ENCODE measurements around the gene AURKAIP1.

The AURKAIP1 gene

DNA sequence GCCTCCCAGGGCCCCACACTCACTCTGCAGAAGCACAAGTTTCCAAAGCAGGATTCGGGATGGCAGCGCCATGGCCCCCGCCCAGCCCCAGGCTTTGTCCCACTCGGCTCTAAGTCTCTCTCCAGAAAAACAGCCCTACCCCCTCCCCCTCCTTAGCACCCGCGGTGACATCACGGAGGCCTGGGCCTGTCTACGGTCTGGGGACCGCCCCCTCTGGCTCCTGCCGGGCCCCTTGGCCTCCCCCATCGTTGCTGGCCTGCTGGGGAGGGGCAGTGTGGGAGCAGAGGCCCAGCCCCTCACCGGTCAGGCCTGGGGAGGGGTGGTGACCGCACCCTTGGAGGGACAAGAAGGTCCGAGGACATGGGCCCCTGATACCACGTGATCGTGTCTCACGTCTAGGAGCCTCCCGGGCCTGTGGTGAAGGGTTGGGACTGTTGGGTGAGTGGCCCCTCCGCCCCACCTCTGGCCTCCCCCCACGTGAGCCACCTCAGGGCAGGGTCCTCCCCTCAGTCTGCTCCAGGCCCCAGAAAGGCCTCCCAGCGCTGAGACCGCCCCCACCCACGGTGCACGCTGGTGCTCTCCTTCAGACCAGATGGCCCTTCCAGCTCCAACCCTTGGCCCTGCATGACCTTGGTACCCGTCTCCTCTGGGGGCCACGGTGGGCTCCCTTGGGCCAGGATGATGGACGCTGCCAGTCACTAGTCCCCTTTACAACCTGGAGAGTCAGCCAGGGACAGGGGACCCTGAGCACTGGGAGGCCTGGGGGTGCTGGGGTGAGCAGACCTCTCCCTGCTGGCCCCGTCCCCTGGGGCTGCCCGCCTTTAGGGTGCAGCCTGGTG is 16.4 kb downstream of the AURKAIP1 start, which contains the start of gene MXRA8:
TSS of gene MXRA8 (minus strand) at position 123 of the 839 bp plus-strand sequence. CDS start at position 72, 51 bp downstream.
- TF ChIP-seq FOXM1 (IDR thresholded peaks at IDR 0.05; ENCODE audit: borderline replicate concordance): no peak
- DNase-seq (ENCODE audit: extremely low spot score): no peak
- CTCF ChIA-PET: no interaction called here
- POLR2A ChIA-PET: interaction anchor here (2.3 kb wide), 1 partner anchor 16 kb away, joined by 8 read pairs; the partner anchor contains the start of gene AURKAIP1

- POLR2A ChIA-PET: interaction anchor here (2.3 kb wide), 1 partner anchor 17 kb away, joined by 8 read pairs; the partner anchor contains the start of gene AURKAIP1
- DNase-seq (ENCODE audit: extremely low spot score): no peak
- CTCF ChIA-PET: interaction anchor here (0.8 kb wide), 1 partner anchor 14 kb away, joined by 4 read pairs; no protein-coding TSS in a partner anchor
- TF ChIP-seq ELF4 (IDR thresholded peaks at IDR 0.05) (no peak), CTBP1 (IDR thresholded peaks at IDR 0.05; ENCODE audit: borderline replicate concordance) (no peak), BHLHE40 (IDR thresholded peaks at IDR 0.05; ENCODE audit: borderline replicate concordance) (no peak), FOXA1 (IDR thresholded peaks at IDR 0.05) (no peak)
These were observed 17.1 kb downstream of the AURKAIP1 start for GRCh38 chr1:1357871-1358432.

DNA sequence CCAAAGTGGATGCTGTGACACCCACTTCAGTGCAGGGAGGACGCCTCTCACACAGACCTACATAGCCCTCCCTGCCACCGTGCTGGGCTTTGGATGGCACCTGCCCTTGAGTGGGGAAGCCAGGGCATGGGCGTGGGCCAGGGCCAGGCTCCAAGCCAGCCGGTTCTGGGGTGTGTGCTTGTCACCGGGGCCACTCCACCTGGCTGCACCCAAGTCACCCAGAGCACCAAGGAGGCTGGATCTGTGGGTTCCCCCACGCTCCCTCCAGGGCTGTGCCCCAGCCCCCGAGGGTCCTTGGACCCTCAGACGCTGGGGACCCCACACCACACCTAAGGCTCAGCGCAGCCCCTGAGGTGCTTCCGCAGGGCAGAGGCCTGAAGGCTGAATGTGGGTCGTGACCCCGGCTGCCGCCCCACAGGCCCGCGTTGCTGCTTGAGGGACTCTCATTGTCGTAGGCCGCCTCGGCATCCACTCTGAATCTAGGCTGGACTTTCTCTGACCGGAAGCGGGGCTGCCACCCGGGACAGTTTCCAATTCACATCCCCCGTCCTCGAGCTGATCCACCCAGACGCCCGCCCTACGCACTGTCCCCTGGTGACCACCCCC is 18.1 kb downstream of the AURKAIP1 start:
- TF ChIP-seq NFRKB (IDR thresholded peaks at IDR 0.05): no peak
- no peak for TF ChIP-seq CTBP1 (IDR thresholded peaks at IDR 0.05; ENCODE audit: borderline replicate concordance)
- TF ChIP-seq BHLHE40 (IDR thresholded peaks at IDR 0.05; ENCODE audit: borderline replicate concordance): no peak
- no peak for TF ChIP-seq SP1 (IDR thresholded peaks at IDR 0.05)
- TF ChIP-seq SUZ12 (IDR thresholded peaks at IDR 0.05): no peak
- TF ChIP-seq HDGF (IDR thresholded peaks at IDR 0.05; ENCODE audit: borderline replicate concordance): no peak
- TF ChIP-seq ARNT (IDR thresholded peaks at IDR 0.05): no peak
- TF ChIP-seq FOXA1 (IDR thresholded peaks at IDR 0.05): no peak
- no peak for TF ChIP-seq PKNOX1 (IDR thresholded peaks at IDR 0.05)
- DNase-seq (ENCODE audit: extremely low spot score): no peak
- CTCF ChIA-PET: interaction anchor here (0.8 kb wide), 1 partner anchor 15 kb away, joined by 4 read pairs; no protein-coding TSS in a partner anchor
- POLR2A ChIA-PET: interaction anchor here (2.3 kb wide), 1 partner anchor 18 kb away, joined by 8 read pairs; the partner anchor contains the start of gene AURKAIP1

GRCh38 chr1:1356166-1356795 is 18.7 kb downstream of the AURKAIP1 start:
- ChIA-PET CTCF (no interaction called here), POLR2A (interaction anchor here (1.0 kb wide), 1 partner anchor 19 kb away, joined by 3 read pairs; the partner anchor contains the start of gene AURKAIP1)
- TF ChIP-seq BHLHE40 (IDR thresholded peaks at IDR 0.05; ENCODE audit: borderline replicate concordance) (no peak), FOXA1 (IDR thresholded peaks at IDR 0.05) (no peak), FOXK2 (IDR thresholded peaks at IDR 0.05) (no peak), NFRKB (IDR thresholded peaks at IDR 0.05) (no peak), FOXM1 (IDR thresholded peaks at IDR 0.05; ENCODE audit: borderline replicate concordance) (no peak), SUZ12 (IDR thresholded peaks at IDR 0.05) (no peak)

DNA sequence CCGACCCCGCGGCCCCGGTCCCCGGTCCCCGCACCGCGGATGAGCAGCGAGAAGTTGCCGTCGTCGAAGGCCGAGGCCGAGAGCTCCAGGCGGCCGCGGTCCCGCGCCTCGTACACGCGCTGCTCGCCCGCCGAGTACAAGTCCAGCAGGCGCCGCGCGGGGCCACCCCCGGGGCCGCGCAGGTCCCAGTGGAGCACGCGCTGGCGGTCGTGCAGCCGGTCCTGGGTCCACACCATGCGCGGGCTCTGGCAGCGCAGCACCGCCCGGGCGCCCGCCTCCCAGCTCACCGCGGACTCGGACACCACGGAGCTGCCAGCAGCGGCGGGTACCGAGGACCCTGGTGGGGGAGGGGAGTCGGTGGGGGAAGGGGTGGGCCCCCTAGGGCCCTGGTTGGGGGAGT is 19.6 kb downstream of the AURKAIP1 start:
- no peak for DNase-seq (ENCODE audit: extremely low spot score)
- TF ChIP-seq FOXK2 (IDR thresholded peaks at IDR 0.05): no peak
- no peak for TF ChIP-seq BHLHE40 (IDR thresholded peaks at IDR 0.05; ENCODE audit: borderline replicate concordance)
- no peak for TF ChIP-seq SUZ12 (IDR thresholded peaks at IDR 0.05)
- no peak for TF ChIP-seq CTBP1 (IDR thresholded peaks at IDR 0.05; ENCODE audit: borderline replicate concordance)
- TF ChIP-seq SP1 (IDR thresholded peaks at IDR 0.05): no peak
- TF ChIP-seq NFRKB (IDR thresholded peaks at IDR 0.05): no peak
- TF ChIP-seq TARDBP (IDR thresholded peaks at IDR 0.05): no peak
- TF ChIP-seq PKNOX1 (IDR thresholded peaks at IDR 0.05): no peak
- no peak for TF ChIP-seq ARNT (IDR thresholded peaks at IDR 0.05)
- TF ChIP-seq HDGF (IDR thresholded peaks at IDR 0.05; ENCODE audit: borderline replicate concordance): no peak
- no peak for TF ChIP-seq FOXM1 (IDR thresholded peaks at IDR 0.05; ENCODE audit: borderline replicate concordance)
- TF ChIP-seq L3MBTL2 (conservative IDR thresholded peaks at IDR 0.05): no peak
- no peak for TF ChIP-seq ZNF384 (IDR thresholded peaks at IDR 0.05)
- TF ChIP-seq LEF1 (IDR thresholded peaks at IDR 0.05; ENCODE audit: borderline replicate concordance): no peak
- CTCF ChIA-PET: no interaction called here
- POLR2A ChIA-PET: interaction anchor here (1.0 kb wide), 1 partner anchor 20 kb away, joined by 3 read pairs; the partner anchor contains the start of gene AURKAIP1

More at GRCh38 chr1:1356166-1356795, 18.7 kb downstream of the AURKAIP1 start:
- DNase-seq (ENCODE audit: extremely low spot score): no peak

All from HEK293T (cell line).